Tibial artery (tissue), 4 donors: ENCODE results near the gene SLC25A33.
A peak's percentile ranks its signal among the peaks of the same experiment; 100 is the strongest.
"Not testable (repeated sequence)": the region's sequence is repeated elsewhere in the genome, so short reads cannot be mapped to it uniquely, and the experiment has no call there.

Source experiments
- DNase-seq, 2 donors: peaks; one replicate each; pipeline ENCODE4 v3.0.0-alpha.2; 2019
- H3K27ac ChIP-seq, 2 donors: fragments of 200-600 bp; sonication (generic) in 1 of 2; 1 replicate in 1 of 2; 2 replicates in 1 of 2; pipeline ENCODE4 v1.5.1; 2018 to 2019; ENCODE audit warnings: mild to moderate bottlenecking in 1 of 2
- H3K27me3 ChIP-seq, 2 donors: fragments of 200-600 bp; sonication (generic) in 1 of 2; one replicate each; pipeline versions ENCODE4 v1.5.1 to v1.6.0; 2016 to 2019
- H3K36me3 ChIP-seq, 3 donors: fragments of 200-600 bp; sonication (generic) in 2 of 3; one replicate each; pipeline ENCODE4 v1.5.1; 2016 to 2019; ENCODE audit warnings: mild to moderate bottlenecking in 2 of 3
- H3K4me1 ChIP-seq, 4 donors: fragments of 200-600 bp; sonication (generic) in 2 of 4; 1 replicate in 3 of 4; 2 replicates in 1 of 4; pipeline ENCODE4 v1.5.1; 2016 to 2019
- H3K4me3 ChIP-seq, 2 donors: fragments of 200-600 bp; sonication (generic) in 1 of 2; 1 replicate in 1 of 2; 2 replicates in 1 of 2; pipeline ENCODE4 v1.5.1; 2018 to 2019; ENCODE audit warnings: mild to moderate bottlenecking in 2 of 2
- H3K9me3 ChIP-seq, 3 donors: fragments of 200-600 bp; sonication (generic) in 1 of 3; one replicate each; pipeline ENCODE4 v1.5.1; 2016 to 2019
- intact Hi-C: fragments of 100-400 bp; cut with DNase I; formaldehyde crosslinking; loops from one replicate; pipeline ENCODE4 v1.15.0; 2023; ENCODE audit warnings: low total_unique reads
- TF ChIP-seq, protein P1 (sequence below), 2 experiments: fragments of 200-600 bp in 1 of 2; fragments of 450-650 bp in 1 of 2; IDR thresholded peaks; one replicate each; pipeline ENCODE4 v1.5.1; 2017 to 2019; ENCODE audit warnings: antibody characterized with exemption in 2 of 2, mild to moderate bottlenecking in 1 of 2, moderate library complexity in 1 of 2

SLC25A33 gene

DNA sequence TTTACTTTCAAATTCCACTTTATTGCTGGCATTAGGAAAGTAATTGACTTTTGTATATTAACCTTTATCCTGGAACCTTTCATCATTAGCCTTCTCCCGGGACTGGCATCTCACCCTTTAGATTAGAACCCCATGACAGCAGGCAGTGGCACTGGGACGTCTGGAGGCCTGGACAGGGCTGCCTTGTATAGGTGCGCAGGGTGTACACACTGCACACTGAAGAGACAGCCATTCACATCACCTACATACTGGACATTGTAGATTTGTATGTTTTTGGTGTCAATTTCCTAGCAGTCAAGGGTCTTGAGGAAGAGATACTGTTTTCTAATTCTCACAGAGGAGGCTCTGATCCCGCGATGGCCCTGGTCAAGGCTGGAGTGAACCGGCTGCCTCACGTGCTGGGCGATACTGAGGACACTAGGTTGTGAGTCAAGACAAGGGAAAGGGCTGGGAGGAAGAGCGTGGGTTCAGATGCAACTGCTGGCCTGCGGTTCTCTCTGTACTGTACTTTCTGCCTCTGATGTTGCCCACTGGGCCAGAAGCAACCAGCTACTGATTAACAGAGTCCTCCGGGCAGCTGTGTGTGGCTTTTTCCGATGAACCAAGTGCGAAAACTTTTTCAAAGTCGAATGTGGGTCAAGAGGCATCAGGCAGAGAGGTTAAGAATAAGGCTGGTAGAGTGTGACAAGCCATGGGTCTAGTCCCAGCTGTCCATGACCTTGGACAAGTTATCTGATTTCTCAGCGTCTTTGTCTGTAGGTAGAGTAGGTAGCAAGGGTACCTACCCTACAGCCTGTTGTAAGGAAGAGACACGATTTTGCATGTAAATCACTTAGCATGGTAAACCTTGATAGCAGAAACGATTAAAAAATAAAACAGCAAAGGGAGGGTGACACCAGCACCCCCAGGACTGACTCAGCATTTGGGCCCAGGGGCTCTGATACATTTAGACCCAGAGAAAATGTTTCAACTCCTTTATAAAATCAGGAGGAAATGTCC lies 38.2 kb upstream of the SLC25A33 start:
- H3K27me3 ChIP-seq, result peaks cover 0 to 3% of the 10 kb centered on the region in 2 donors
- no peak for DNase-seq
- TF ChIP-seq, protein P1, sequence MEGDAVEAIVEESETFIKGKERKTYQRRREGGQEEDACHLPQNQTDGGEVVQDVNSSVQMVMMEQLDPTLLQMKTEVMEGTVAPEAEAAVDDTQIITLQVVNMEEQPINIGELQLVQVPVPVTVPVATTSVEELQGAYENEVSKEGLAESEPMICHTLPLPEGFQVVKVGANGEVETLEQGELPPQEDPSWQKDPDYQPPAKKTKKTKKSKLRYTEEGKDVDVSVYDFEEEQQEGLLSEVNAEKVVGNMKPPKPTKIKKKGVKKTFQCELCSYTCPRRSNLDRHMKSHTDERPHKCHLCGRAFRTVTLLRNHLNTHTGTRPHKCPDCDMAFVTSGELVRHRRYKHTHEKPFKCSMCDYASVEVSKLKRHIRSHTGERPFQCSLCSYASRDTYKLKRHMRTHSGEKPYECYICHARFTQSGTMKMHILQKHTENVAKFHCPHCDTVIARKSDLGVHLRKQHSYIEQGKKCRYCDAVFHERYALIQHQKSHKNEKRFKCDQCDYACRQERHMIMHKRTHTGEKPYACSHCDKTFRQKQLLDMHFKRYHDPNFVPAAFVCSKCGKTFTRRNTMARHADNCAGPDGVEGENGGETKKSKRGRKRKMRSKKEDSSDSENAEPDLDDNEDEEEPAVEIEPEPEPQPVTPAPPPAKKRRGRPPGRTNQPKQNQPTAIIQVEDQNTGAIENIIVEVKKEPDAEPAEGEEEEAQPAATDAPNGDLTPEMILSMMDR (IDR thresholded peaks at IDR 0.05), result no peak
- H3K27ac ChIP-seq, result no peak overlapping the region
- peaks cover 0 to 8% (median 3%) of the 10 kb centered on the region in 4 donors for H3K4me1 ChIP-seq
- H3K36me3 ChIP-seq, result no peaks in the 10 kb centered on the region
- no peaks in the 10 kb centered on the region for H3K9me3 ChIP-seq
- no peak overlapping the region for H3K4me3 ChIP-seq
- intact Hi-C loops, result no loop called here

DNA sequence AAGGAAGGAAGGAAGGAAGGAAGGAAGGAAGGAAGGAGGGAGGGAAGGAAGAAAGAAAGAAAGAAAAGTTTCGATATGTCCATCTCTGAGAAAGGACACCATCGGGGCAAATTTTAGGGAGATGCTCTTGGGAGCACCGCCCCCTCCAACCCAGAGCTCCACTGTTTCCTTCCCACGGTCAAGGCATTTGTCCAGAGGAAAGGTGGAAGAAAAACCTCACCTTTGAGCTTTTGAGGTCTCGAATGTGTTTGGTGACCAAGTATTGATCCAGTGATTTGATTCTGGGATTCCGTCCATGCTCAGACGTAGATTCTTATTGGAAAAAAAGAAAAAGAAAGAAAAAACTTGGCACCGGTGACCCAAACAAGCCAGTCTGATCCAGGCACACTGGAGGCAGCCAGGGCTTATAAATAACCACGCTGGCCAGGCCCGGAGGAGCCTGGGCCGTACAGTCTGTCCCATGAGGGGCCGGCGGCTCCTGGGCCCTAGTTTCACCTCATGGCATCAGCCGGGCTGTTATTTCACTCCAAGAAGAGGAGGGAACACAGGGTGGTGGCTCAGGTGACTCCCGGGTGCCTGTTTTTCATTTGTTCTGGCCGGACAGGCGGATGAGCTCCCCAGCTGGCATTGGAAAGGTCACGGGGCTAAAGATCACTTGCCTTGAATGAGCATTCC lies 36.1 kb upstream of the SLC25A33 start:
- intact Hi-C loops, result no loop called here
- Histone ChIP-seq H3K27ac (peak overlapping the region in 1 of 2 donors; percentile 0), H3K36me3 (no peaks in the 10 kb centered on the region), H3K4me3 (peak overlapping the region in 1 of 2 donors; percentile 10), H3K9me3 (no peaks in the 10 kb centered on the region), H3K27me3 (peaks cover 0 to under 1% of the 10 kb centered on the region in 2 donors), H3K4me1 (peaks cover 0 to 8% (median 3%) of the 10 kb centered on the region in 4 donors)
- DNase-seq, result no peak
- TF ChIP-seq, protein P1 (IDR thresholded peaks at IDR 0.05), result no peak

GRCh38 chr1:9505143-9505542 lies 34.1 kb upstream of the SLC25A33 start:
- DNase-seq, result no peak
- H3K4me3 ChIP-seq, result no peak overlapping the region
- TF ChIP-seq, protein P1 (IDR thresholded peaks at IDR 0.05), result no peak

DNA sequence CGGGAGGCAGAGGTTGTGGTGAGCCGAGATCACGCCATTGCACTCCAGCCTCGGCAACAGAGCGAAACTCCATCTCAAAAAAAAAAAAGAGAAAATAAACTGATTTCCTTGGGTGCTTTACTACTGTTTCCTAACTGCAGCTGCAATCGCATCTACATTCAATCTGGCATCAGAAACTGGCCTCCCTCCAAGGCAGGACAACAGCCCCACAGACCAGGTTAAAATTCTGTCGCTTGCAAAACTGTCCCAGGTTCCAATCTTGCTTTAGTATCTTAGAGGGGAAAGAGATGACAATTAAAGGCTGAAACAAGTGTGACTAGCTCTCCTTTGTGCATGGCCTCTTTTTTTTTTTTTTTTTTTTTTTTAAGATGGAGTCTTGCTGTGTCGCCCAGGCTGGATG lies 32.4 kb upstream of the SLC25A33 start:
- Histone ChIP-seq H3K4me3 (no peak overlapping the region), H3K27me3 (peaks cover 0 to 3% of the 10 kb centered on the region in 2 donors), H3K4me1 (peaks cover 0 to 8% (median 3%) of the 10 kb centered on the region in 4 donors), H3K36me3 (no peaks in the 10 kb centered on the region), H3K9me3 (no peaks in the 10 kb centered on the region), H3K27ac (no peak overlapping the region)
- intact Hi-C loops, result no loop called here
- TF ChIP-seq, protein P1 (IDR thresholded peaks at IDR 0.05), result no peak
- DNase-seq, result no peak

More at GRCh38 chr1:9505143-9505542, 34.1 kb upstream of the SLC25A33 start:
- Histone ChIP-seq H3K27ac (no peak overlapping the region), H3K9me3 (no peaks in the 10 kb centered on the region), H3K4me1 (peaks cover 0 to 8% (median 3%) of the 10 kb centered on the region in 4 donors), H3K27me3 (no peaks in the 10 kb centered on the region), H3K36me3 (no peaks in the 10 kb centered on the region)
- intact Hi-C loops, result no loop called here

GRCh38 chr1:9510130-9510529 lies 29.1 kb upstream of the SLC25A33 start:
- Histone ChIP-seq H3K27me3 (peaks cover 0 to 3% of the 10 kb centered on the region in 2 donors), H3K36me3 (no peaks in the 10 kb centered on the region), H3K9me3 (no peaks in the 10 kb centered on the region), H3K27ac (no peak overlapping the region), H3K4me1 (no peaks in the 10 kb centered on the region), H3K4me3 (no peak overlapping the region)
- intact Hi-C loops, result no loop called here
- no peak for DNase-seq
- TF ChIP-seq, protein P1 (IDR thresholded peaks at IDR 0.05), result no peak

GRCh38 chr1:9515550-9515949 lies 23.7 kb upstream of the SLC25A33 start:
- H3K36me3 ChIP-seq, H3K9me3 ChIP-seq, intact Hi-C loops, H3K4me3 ChIP-seq, DNase-seq, H3K27ac ChIP-seq, H3K4me1 ChIP-seq: not testable (repeated sequence)
- H3K27me3 ChIP-seq, result peaks cover 0 to 33% of the 10 kb centered on the region in 2 donors
